Gastroesophageal sphincter (tissue), 4 donors: ENCODE results near the gene CENPF. TPM values are rescaled to one million over a fixed set of nuclear protein-coding genes. Genes with fewer than 3 reads are reported as not detected.
A peak's percentile ranks its signal among the peaks of the same experiment; 100 is the strongest.

Source experiments
- ATAC-seq: fragments of 150-250 bp; one replicate; pipeline ENCODE4 v1.9.1; 2016; ENCODE audit warnings: mild to moderate bottlenecking, moderate library complexity
- H3K27ac ChIP-seq, 4 donors: fragments of 200-600 bp; sonication (generic) in 3 of 4; 1 replicate in 3 of 4; 2 replicates in 1 of 4; pipeline ENCODE4 v1.5.1; 2016 to 2019
- H3K27me3 ChIP-seq: fragments of 200-600 bp; sonication (generic); one replicate; pipeline ENCODE4 v1.5.1; 2019
- H3K36me3 ChIP-seq, 2 donors: fragments of 200-600 bp; sonication (generic); one replicate each; pipeline ENCODE4 v1.5.1; 2019; ENCODE audit warnings: control low read depth in 1 of 2
- H3K4me1 ChIP-seq, 3 donors: fragments of 200-600 bp; sonication (generic); 1 replicate in 2 of 3; 2 replicates in 1 of 3; pipeline ENCODE4 v1.5.1; 2016 to 2019; ENCODE audit warnings: control low read depth in 2 of 3
- H3K4me3 ChIP-seq, 2 donors: fragments of 200-600 bp; sonication (generic); one replicate each; pipeline ENCODE4 v1.5.1; 2019; ENCODE audit warnings: mild to moderate bottlenecking in 1 of 2, moderate library complexity in 1 of 2
- H3K9me3 ChIP-seq, 3 donors: fragments of 200-600 bp; sonication (generic); one replicate each; pipeline ENCODE4 v1.5.1; 2017 to 2019; ENCODE audit warnings: control low read depth in 2 of 3
- EP300 ChIP-seq: sonication (generic); formaldehyde crosslinking; IDR thresholded peaks from one replicate; pipeline ENCODE4 v1.6.1; 2017; ENCODE audit warnings: antibody characterized with exemption, mild to moderate bottlenecking
- POLR2A ChIP-seq, 2 donors: fragments of 450-650 bp; IDR thresholded peaks; one replicate each; pipeline ENCODE4 v1.6.1; 2017; ENCODE audit warnings: antibody characterized with exemption in 2 of 2, mild to moderate bottlenecking in 2 of 2, moderate library complexity in 1 of 2
- POLR2AphosphoS5 ChIP-seq: sonication (generic); formaldehyde crosslinking; IDR thresholded peaks from one replicate; pipeline ENCODE4 v1.6.1; 2017; ENCODE audit warnings: antibody characterized with exemption
- WGBS, 2 donors: methylation state at CpG; one replicate each; pipeline ENCODE4 v1.1.5; 2018; ENCODE audit warnings: low coverage in 1 of 2; 5-methylcytosine and 5-hydroxymethylcytosine counted together
- total RNA-seq, 4 donors: library from RNA; depleted of rRNA; stranded (reverse); fragments of >200 nt; gene quantifications; one replicate each; pipeline ENCODE4 v1.1.0, GENCODE V29; 2016
- TF ChIP-seq, protein P1 (sequence below), 4 experiments: fragments of 200-600 bp in 2 of 4; fragments of 450-650 bp in 2 of 4; sonication (generic) in 1 of 4; IDR thresholded peaks; one replicate each; pipeline ENCODE4 v1.5.1; 2017 to 2019; ENCODE audit warnings: antibody characterized with exemption in 4 of 4, mild to moderate bottlenecking in 2 of 4, moderate library complexity in 2 of 4

The CENPF gene
- total RNA-seq, 4 donors from 2014 or later = 0.31 to 18.4 (median 0.66) TPM

DNA sequence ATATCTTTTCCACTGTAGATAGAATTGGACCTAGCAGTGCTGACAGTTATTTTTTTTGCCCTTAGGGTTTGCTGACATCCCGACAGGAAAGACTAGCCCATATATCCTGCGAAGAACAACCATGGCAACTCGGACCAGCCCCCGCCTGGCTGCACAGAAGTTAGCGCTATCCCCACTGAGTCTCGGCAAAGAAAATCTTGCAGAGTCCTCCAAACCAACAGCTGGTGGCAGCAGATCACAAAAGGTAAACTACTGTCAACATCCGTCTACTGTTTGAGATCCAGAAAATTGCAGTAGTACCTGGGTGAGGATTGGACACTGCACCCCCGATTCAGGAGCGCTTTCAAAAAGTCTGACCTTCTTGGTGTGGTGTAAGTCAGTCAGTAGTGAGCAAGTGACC is 55.8 kb downstream of the CENPF start:
- Histone ChIP-seq H3K27me3 (no peaks in the 10 kb centered on the region), H3K9me3 (no peaks in the 10 kb centered on the region), H3K4me1 (no peaks in the 10 kb centered on the region), H3K36me3 (no peaks in the 10 kb centered on the region), H3K4me3 (no peak overlapping the region), H3K27ac (no peak overlapping the region)
- no peak for ATAC-seq
- TF ChIP-seq, protein P1, sequence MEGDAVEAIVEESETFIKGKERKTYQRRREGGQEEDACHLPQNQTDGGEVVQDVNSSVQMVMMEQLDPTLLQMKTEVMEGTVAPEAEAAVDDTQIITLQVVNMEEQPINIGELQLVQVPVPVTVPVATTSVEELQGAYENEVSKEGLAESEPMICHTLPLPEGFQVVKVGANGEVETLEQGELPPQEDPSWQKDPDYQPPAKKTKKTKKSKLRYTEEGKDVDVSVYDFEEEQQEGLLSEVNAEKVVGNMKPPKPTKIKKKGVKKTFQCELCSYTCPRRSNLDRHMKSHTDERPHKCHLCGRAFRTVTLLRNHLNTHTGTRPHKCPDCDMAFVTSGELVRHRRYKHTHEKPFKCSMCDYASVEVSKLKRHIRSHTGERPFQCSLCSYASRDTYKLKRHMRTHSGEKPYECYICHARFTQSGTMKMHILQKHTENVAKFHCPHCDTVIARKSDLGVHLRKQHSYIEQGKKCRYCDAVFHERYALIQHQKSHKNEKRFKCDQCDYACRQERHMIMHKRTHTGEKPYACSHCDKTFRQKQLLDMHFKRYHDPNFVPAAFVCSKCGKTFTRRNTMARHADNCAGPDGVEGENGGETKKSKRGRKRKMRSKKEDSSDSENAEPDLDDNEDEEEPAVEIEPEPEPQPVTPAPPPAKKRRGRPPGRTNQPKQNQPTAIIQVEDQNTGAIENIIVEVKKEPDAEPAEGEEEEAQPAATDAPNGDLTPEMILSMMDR (IDR thresholded peaks at IDR 0.05) = no peak
- TF ChIP-seq POLR2AphosphoS5 (no peak), EP300 (no peak), POLR2A (IDR thresholded peaks at IDR 0.05) (no peak)
- WGBS, 2 donors = 80% methylated on average over 4 of the region's 9 CpGs

GRCh38 chr1:214660190-214660589 is 57.2 kb downstream of the CENPF start:
- TF ChIP-seq POLR2AphosphoS5 (no peak), EP300 (no peak), POLR2A (IDR thresholded peaks at IDR 0.05) (no peak)
- TF ChIP-seq, protein P1 (IDR thresholded peaks at IDR 0.05) = no peak
- no peak overlapping the region for H3K4me3 ChIP-seq
- no peaks in the 10 kb centered on the region for H3K9me3 ChIP-seq
- ATAC-seq = no peak
- H3K4me1 ChIP-seq = no peaks in the 10 kb centered on the region
- WGBS, 2 donors = 56 to 63% methylated on average over 2 of the region's 2 CpGs
- H3K27ac ChIP-seq = no peak overlapping the region
- H3K36me3 ChIP-seq = no peaks in the 10 kb centered on the region
- no peaks in the 10 kb centered on the region for H3K27me3 ChIP-seq

GRCh38 chr1:214660900-214661299 is 57.9 kb downstream of the CENPF start:
- Histone ChIP-seq H3K27ac (no peak overlapping the region), H3K36me3 (no peaks in the 10 kb centered on the region), H3K27me3 (no peaks in the 10 kb centered on the region), H3K4me1 (no peaks in the 10 kb centered on the region), H3K4me3 (no peak overlapping the region), H3K9me3 (no peaks in the 10 kb centered on the region)
- 29 to 35% methylated on average over 1 to 4 of the region's 4 CpGs for WGBS, 2 donors
- TF ChIP-seq, protein P1 (IDR thresholded peaks at IDR 0.05) = peak in 3 of 4 experiments; percentile 23 to 50 (median 30)
- TF ChIP-seq POLR2A (IDR thresholded peaks at IDR 0.05) = no peak
- ATAC-seq = peak; percentile 69

DNA sequence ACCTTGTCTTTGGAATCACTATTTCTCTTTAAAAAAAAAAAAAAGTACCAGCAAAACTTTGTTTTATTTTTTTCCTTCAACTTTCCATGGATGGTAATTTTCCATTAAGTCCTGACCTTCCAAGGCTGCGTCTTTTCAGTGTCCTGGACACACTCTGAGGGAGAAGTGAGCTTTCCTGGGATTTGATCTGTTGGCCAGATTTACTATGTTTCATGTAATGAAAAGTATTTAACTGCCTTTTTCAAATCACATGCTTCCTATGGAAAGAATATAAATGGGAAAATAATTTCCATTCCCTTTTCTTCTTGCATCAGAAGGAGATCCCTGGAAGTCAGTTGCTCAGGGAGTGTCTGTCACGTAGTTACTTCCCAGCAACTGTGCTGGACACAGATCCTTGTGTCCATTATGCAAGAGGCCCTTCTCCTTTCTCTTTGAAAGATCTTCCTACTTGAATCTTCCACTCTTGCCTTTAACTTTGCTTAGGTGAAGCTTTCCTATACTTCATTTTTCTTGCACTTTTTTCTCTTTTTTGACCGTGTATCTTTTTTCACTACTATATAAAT is 59.3 kb downstream of the CENPF start:
- H3K27ac ChIP-seq = no peak overlapping the region
- H3K36me3 ChIP-seq = no peaks in the 10 kb centered on the region
- H3K27me3 ChIP-seq = no peaks in the 10 kb centered on the region
- 51 to 85% methylated on average over 3 of the region's 3 CpGs for WGBS, 2 donors
- H3K4me1 ChIP-seq = no peaks in the 10 kb centered on the region
- no peak for TF ChIP-seq POLR2A (IDR thresholded peaks at IDR 0.05)
- TF ChIP-seq, protein P1 (IDR thresholded peaks at IDR 0.05) = no peak
- no peak for TF ChIP-seq POLR2AphosphoS5
- TF ChIP-seq EP300 = no peak
- no peak overlapping the region for H3K4me3 ChIP-seq
- no peaks in the 10 kb centered on the region for H3K9me3 ChIP-seq
- ATAC-seq = no peak

DNA sequence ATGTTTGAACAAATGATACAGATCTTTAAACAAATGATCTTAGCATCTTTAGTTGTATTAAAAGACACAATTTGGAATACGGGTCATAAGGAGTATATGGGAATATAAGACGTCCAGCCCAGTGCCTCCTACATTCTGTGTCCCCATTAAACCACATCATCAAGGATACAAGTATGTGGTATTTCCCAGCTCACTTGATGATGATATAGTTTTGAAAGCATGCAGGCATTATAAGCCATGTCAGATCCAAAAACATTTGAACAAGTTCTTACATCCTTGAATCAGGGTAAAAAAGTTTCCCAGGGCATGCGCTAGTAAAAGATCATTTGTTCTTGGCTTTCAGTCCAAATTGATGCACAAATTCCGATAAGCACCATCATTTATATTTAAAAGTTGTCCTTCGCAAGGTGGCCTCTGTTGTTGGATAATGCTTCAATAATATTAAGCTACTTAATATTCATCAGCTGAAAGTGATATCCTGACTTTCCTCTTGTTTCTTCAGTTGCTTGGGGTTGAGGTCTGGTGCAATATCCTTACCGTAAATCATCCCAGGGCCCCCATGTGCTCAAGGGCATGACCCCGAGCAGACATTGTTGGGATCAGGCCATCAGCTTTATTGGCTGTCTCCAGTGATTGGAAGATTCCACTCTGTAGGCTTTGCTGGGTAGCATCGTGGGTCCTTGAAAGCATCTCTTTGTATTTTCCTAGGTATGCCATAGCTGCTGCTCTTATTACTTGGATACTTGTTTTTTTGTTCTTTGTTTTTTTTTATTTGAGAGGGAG is 61.8 kb downstream of the CENPF start:
- no peak for TF ChIP-seq POLR2A (IDR thresholded peaks at IDR 0.05)
- no peak for TF ChIP-seq EP300
- TF ChIP-seq POLR2AphosphoS5 = no peak
- TF ChIP-seq, protein P1 (IDR thresholded peaks at IDR 0.05) = no peak
- H3K27ac ChIP-seq = no peak overlapping the region
- H3K27me3 ChIP-seq = no peaks in the 10 kb centered on the region
- H3K9me3 ChIP-seq = no peaks in the 10 kb centered on the region
- no peak for ATAC-seq
- 88 to 94% methylated on average over 5 to 6 of the region's 8 CpGs for WGBS, 2 donors
- H3K4me3 ChIP-seq = no peak overlapping the region
- no peaks in the 10 kb centered on the region for H3K4me1 ChIP-seq
- H3K36me3 ChIP-seq = no peaks in the 10 kb centered on the region
